ENCODE data around the gene TNIK.

The TNIK gene

DNA sequence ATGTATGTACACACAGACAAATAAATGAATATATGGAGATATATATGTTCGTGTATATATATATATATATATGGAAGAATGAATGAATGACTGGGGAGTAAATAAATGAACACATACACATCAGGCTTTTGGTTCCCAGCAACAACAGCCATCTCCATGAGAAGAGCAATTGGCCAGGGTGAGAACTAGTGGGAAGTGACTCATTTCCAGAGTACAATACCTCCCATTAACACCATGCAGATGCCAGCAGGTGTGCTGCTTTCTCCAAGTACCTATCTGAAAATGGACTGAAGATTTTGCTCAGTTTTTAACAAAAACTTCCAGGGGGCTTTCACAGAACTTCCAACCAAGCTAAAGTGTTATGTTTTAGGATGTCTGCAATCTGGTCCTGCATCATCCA lies 253.9 kb downstream of the TNIK start:
- FAIRE-seq (no peak), DNase-seq (ENCODE audit: insufficient read length, low spot score) (no peak)

DNA sequence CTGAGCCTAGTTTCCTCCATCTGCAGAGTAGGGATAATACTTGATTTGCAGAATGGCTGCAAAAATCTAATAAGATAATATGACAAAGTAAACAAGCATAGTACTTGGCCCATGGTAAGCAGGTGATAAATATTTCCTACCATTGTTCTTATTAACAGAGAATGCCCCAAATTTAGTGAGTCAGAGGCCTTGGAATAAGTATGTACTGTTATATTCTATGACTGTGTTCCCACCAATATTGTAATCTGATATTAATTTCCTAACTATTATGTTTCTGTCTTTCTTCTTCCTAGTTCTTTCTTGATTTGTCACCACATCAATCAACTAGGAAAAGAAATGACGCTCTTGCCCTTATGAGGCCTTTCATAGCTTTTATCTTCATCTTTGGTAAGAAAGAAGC lies 255.3 kb downstream of the TNIK start:
- DNase-seq (ENCODE audit: insufficient read length, low spot score) (no peak), FAIRE-seq (no peak)
- TF ChIP-seq POLR2A (IDR thresholded peaks at IDR 0.05; ENCODE audit: low read depth, low read length) (no peak), POU2F2 (IDR thresholded peaks at IDR 0.05; ENCODE audit: low read depth, low read length) (no peak), PAX5 (IDR thresholded peaks at IDR 0.05; ENCODE audit: insufficient read depth, low read length, severe bottlenecking) (no peak), TAF1 (IDR thresholded peaks at IDR 0.05; ENCODE audit: low read depth, low read length) (no peak)

More for the DNA sequence above, 253.9 kb downstream of the TNIK start:
- TF ChIP-seq PAX5 (IDR thresholded peaks at IDR 0.05; ENCODE audit: insufficient read depth, low read length, severe bottlenecking) (no peak), POLR2A (IDR thresholded peaks at IDR 0.05; ENCODE audit: low read depth, low read length) (no peak), POU2F2 (IDR thresholded peaks at IDR 0.05; ENCODE audit: low read depth, low read length) (no peak), SPI1 (IDR thresholded peaks at IDR 0.05; ENCODE audit: low read depth, low read length) (no peak), POLR2AphosphoS5 (IDR thresholded peaks at IDR 0.05; ENCODE audit: low read depth, low read length) (no peak), TAF1 (IDR thresholded peaks at IDR 0.05; ENCODE audit: low read depth, low read length) (no peak)

- no peak for FAIRE-seq
- TF ChIP-seq SPI1 (IDR thresholded peaks at IDR 0.05; ENCODE audit: low read depth, low read length) (no peak), POU2F2 (IDR thresholded peaks at IDR 0.05; ENCODE audit: low read depth, low read length) (no peak), POLR2AphosphoS5 (IDR thresholded peaks at IDR 0.05; ENCODE audit: low read depth, low read length) (no peak), PAX5 (IDR thresholded peaks at IDR 0.05; ENCODE audit: insufficient read depth, low read length, severe bottlenecking) (no peak), POLR2A (IDR thresholded peaks at IDR 0.05; ENCODE audit: low read depth, low read length) (no peak)
- DNase-seq (ENCODE audit: insufficient read length, low spot score), result no peak
Measured at GRCh38 chr3:171201825-171202224, 258.4 kb downstream of the TNIK start.

- no peak for DNase-seq (ENCODE audit: insufficient read length, low spot score)
- no peak for FAIRE-seq
- no peak for TF ChIP-seq POLR2A (IDR thresholded peaks at IDR 0.05; ENCODE audit: low read depth, low read length)
Measured at GRCh38 chr3:171200750-171201088, 259.5 kb downstream of the TNIK start.

DNA sequence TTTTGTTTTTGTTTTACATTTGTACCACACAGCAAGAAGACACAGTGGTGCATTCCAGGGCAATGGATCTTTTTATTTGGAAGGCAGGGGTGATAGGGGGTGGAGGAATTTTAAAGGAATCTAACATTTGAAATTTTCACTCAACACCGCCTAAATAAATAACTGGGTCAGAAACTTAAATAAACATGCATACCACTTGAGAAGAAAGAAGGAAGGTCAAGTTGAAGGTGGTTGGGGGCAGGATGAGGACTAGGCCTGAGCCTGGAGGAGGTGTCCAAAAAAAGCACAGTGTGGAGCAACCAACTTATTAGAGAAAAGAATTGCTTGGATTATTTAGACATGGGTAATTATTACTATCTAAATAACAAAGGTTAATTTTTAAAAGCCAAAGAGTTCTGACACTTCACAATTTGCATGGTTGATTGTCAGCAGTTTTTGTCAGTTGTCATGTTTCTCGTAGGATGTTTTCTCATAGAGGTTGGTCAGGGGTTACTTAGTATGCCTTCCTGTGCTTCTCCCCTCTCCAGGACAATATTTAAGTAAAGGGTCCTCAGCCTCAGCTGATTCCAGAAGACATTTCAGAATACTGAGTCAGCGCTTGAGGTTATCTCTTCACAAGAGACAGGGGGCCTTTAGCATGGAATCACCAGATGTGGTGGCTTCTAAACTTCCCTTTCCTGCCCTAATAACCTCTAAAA lies 260.0 kb downstream of the TNIK start:
- FAIRE-seq (no peak), DNase-seq (ENCODE audit: insufficient read length, low spot score) (no peak)
- TF ChIP-seq SPI1 (IDR thresholded peaks at IDR 0.05; ENCODE audit: low read depth, low read length) (no peak), POLR2AphosphoS5 (IDR thresholded peaks at IDR 0.05; ENCODE audit: low read depth, low read length) (no peak), POU2F2 (IDR thresholded peaks at IDR 0.05; ENCODE audit: low read depth, low read length) (no peak), TAF1 (IDR thresholded peaks at IDR 0.05; ENCODE audit: low read depth, low read length) (no peak), POLR2A (IDR thresholded peaks at IDR 0.05; ENCODE audit: low read depth, low read length) (no peak)

GRCh38 chr3:171199473-171199829 lies 260.8 kb downstream of the TNIK start:
- no peak for DNase-seq (ENCODE audit: insufficient read length, low spot score)
- TF ChIP-seq POLR2A (IDR thresholded peaks at IDR 0.05; ENCODE audit: low read depth, low read length), result no peak
- no peak for TF ChIP-seq TAF1 (IDR thresholded peaks at IDR 0.05; ENCODE audit: low read depth, low read length)
- no peak for TF ChIP-seq POLR2AphosphoS5 (IDR thresholded peaks at IDR 0.05; ENCODE audit: low read depth, low read length)
- no peak for TF ChIP-seq POU2F2 (IDR thresholded peaks at IDR 0.05; ENCODE audit: low read depth, low read length)
- no peak for FAIRE-seq

DNA sequence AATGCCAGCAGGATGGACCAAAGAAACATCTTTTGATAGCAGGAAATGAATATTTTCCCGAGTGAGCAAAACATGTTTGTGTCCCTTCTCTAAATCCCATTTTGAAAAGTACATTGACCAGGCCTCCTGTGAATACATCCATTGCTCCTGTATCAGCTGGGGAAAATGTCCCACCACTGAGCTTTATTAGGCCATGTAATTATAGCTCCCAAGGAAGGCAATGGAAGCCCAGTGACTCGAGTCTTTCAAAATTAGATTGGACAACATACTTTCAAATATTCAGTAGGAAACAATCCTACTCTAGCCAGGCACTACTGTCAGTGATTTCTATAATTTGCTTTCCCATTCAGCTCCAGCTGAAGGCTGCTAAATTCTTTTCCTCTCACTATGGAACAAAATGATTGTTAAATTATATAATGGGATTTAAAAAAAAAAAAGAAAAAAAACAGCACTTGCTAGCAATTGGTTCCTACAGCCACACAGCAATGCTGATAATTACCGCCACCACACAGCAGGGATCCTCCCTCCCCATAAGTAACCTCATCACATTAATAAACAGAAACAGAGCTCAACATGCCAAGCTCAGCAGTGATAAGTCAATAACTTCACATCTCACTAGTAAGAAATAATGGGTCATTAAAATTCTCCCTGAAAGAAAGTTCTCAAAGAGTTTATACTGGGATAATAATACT lies 261.3 kb downstream of the TNIK start:
- FAIRE-seq, result no peak
- DNase-seq (ENCODE audit: insufficient read length, low spot score), result no peak

GRCh38 chr3:171195686-171196085 lies 264.5 kb downstream of the TNIK start:
- FAIRE-seq (no peak), DNase-seq (ENCODE audit: insufficient read length, low spot score) (no peak)
- TF ChIP-seq POLR2A (IDR thresholded peaks at IDR 0.05; ENCODE audit: low read depth, low read length) (no peak), POLR2AphosphoS5 (IDR thresholded peaks at IDR 0.05; ENCODE audit: low read depth, low read length) (no peak), SPI1 (IDR thresholded peaks at IDR 0.05; ENCODE audit: low read depth, low read length) (no peak), TAF1 (IDR thresholded peaks at IDR 0.05; ENCODE audit: low read depth, low read length) (no peak), POU2F2 (IDR thresholded peaks at IDR 0.05; ENCODE audit: low read depth, low read length) (no peak), PAX5 (IDR thresholded peaks at IDR 0.05; ENCODE audit: insufficient read depth, low read length, severe bottlenecking) (no peak)

More for the DNA sequence above, 261.3 kb downstream of the TNIK start:
- no peak for TF ChIP-seq POLR2A (IDR thresholded peaks at IDR 0.05; ENCODE audit: low read depth, low read length)
- TF ChIP-seq POLR2AphosphoS5 (IDR thresholded peaks at IDR 0.05; ENCODE audit: low read depth, low read length), result no peak
- no peak for TF ChIP-seq SPI1 (IDR thresholded peaks at IDR 0.05; ENCODE audit: low read depth, low read length)
- TF ChIP-seq TAF1 (IDR thresholded peaks at IDR 0.05; ENCODE audit: low read depth, low read length), result no peak
- TF ChIP-seq POU2F2 (IDR thresholded peaks at IDR 0.05; ENCODE audit: low read depth, low read length), result no peak
- no peak for TF ChIP-seq PAX5 (IDR thresholded peaks at IDR 0.05; ENCODE audit: insufficient read depth, low read length, severe bottlenecking)

DNA sequence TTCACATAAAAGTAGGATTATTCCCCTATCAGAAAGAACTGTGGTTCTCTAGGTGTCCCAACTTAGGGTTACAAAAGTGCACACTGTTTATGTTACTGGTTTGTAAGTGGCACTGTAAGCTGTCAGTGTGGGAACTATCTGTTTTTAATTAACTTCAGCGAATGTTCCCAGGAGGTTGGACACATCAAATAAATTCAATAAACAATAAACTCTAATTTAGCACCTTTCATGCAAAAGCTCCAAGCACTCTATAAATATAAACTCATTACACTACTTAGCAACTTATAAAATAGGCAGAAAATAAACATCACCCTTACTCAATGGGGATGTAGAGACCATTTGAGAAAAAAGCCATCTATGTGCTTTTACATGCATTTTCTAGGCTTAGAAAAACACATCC lies 265.2 kb downstream of the TNIK start:
- DNase-seq (ENCODE audit: insufficient read length, low spot score), result no peak
- TF ChIP-seq TAF1 (IDR thresholded peaks at IDR 0.05; ENCODE audit: low read depth, low read length) (no peak), POLR2A (IDR thresholded peaks at IDR 0.05; ENCODE audit: low read depth, low read length) (no peak), PAX5 (IDR thresholded peaks at IDR 0.05; ENCODE audit: insufficient read depth, low read length, severe bottlenecking) (no peak), SPI1 (IDR thresholded peaks at IDR 0.05; ENCODE audit: low read depth, low read length) (no peak), POLR2AphosphoS5 (IDR thresholded peaks at IDR 0.05; ENCODE audit: low read depth, low read length) (no peak), POU2F2 (IDR thresholded peaks at IDR 0.05; ENCODE audit: low read depth, low read length) (no peak)
- FAIRE-seq, result no peak

DNA sequence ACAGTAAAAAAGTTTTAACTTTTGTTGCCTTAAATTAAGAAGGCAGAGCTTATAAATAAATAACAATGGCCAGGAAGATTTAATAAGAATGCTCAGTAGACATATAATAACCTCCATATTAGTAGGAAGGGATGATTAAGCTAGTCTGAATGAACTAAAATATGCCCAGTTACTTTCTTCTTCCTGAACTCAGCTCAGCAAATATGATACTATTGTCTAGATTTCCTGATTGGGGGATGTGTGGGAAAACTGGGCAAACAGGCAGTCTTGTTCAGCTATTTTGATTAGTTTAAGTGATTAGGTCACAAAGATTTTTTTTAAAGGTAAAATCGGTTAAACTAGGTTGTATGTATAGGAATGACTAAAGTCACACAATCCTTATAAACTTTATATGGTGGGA lies 266.5 kb downstream of the TNIK start:
- no peak for TF ChIP-seq POLR2A (IDR thresholded peaks at IDR 0.05; ENCODE audit: low read depth, low read length)
- no peak for TF ChIP-seq SPI1 (IDR thresholded peaks at IDR 0.05; ENCODE audit: low read depth, low read length)
- no peak for TF ChIP-seq TAF1 (IDR thresholded peaks at IDR 0.05; ENCODE audit: low read depth, low read length)
- no peak for TF ChIP-seq PAX5 (IDR thresholded peaks at IDR 0.05; ENCODE audit: insufficient read depth, low read length, severe bottlenecking)
- TF ChIP-seq POU2F2 (IDR thresholded peaks at IDR 0.05; ENCODE audit: low read depth, low read length), result no peak
- TF ChIP-seq POLR2AphosphoS5 (IDR thresholded peaks at IDR 0.05; ENCODE audit: low read depth, low read length), result no peak
- DNase-seq (ENCODE audit: insufficient read length, low spot score), result no peak
- FAIRE-seq, result no peak

All from GM12891 (cell line).